ENCODE results near the gene MAPK6.

The MAPK6 gene

DNA sequence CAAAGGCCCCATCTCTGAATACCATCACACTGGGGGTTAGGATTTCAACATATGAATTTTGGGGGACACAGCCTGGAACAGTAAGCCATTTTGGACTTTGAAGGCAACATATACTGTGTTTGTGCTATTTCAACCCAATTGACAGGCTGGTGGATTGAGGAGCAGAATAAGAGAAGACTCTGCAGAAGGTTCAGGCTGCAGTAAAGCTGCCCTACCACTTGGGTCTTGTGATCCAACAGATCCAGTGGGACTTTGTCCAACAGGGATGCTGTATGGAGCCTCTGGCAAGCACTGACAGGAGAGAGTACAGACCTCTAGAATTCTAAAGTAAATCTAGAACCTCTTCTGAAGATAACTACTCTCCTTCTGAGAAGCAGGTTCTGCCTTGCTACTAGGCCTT, 94.7 kb downstream of the MAPK6 start (continued):
- TF ChIP-seq, protein P1, sequence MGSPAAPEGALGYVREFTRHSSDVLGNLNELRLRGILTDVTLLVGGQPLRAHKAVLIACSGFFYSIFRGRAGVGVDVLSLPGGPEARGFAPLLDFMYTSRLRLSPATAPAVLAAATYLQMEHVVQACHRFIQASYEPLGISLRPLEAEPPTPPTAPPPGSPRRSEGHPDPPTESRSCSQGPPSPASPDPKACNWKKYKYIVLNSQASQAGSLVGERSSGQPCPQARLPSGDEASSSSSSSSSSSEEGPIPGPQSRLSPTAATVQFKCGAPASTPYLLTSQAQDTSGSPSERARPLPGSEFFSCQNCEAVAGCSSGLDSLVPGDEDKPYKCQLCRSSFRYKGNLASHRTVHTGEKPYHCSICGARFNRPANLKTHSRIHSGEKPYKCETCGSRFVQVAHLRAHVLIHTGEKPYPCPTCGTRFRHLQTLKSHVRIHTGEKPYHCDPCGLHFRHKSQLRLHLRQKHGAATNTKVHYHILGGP (tag by site-specific recombination; IDR thresholded peaks at IDR 0.05), result no peak
- TF ChIP-seq ZNF174 (tag by site-specific recombination; IDR thresholded peaks at IDR 0.05) (no peak), PRDM1 (tag by site-specific recombination; IDR thresholded peaks at IDR 0.05) (no peak), GFI1B (tag by site-specific recombination; IDR thresholded peaks at IDR 0.05) (no peak)
- TF ChIP-seq, protein P2, sequence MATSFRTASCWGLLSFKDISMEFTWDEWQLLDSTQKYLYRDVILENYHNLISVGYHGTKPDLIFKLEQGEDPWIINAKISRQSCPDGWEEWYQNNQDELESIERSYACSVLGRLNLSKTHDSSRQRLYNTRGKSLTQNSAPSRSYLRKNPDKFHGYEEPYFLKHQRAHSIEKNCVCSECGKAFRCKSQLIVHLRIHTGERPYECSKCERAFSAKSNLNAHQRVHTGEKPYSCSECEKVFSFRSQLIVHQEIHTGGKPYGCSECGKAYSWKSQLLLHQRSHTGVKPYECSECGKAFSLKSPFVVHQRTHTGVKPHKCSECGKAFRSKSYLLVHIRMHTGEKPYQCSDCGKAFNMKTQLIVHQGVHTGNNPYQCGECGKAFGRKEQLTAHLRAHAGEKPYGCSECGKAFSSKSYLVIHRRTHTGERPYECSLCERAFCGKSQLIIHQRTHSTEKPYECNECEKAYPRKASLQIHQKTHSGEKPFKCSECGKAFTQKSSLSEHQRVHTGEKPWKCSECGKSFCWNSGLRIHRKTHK (tag by site-specific recombination; IDR thresholded peaks at IDR 0.05), result no peak

DNA sequence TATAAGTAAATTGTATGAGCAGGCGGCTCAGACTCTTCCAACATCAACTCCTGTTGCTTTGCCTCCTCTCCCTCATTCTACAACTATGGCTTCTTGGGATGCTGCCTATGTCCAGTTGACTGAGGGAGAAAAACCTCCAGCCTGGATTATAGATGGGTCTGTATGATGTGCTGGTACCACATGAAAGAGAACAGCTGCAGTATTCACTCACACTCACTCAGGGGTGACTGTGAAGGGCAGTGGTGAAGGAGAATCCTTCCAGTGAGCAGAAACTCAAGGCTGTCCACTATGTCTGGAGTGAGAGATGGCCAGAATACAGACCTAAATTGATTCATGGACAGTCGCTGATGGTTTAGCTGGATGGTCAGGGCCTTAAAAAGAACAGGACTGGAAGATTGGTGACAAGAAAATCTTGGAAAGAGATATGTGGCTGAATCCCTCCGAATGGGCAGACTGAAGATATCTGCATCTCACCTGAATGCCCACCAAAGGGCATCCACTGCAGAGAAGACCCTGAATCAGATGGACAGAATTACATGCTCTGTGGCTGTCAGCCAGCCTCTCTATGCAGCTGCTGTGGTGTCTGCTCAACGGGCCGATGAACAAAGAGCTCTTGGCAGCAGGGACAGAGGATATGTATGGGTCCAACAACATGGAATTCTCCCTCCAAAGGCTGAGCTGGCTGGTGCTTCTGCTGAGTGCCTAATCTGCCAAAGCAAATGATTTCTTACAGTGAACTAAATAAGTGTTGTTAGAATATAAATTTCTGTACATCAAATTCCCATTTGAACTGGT, 95.4 kb downstream of the MAPK6 start:
- Histone ChIP-seq H3K4me1 (ENCODE audit: control insufficient read depth, insufficient read depth, low read length) (no peaks in the 10 kb centered on the region), H3K9me3 (ENCODE audit: control insufficient read depth, insufficient read depth, low read depth, low read length) (no peaks in the 10 kb centered on the region), H3K36me3 (ENCODE audit: control insufficient read depth in 2 of 2, insufficient read depth in 1 of 2, low read length in 2 of 2) (no peaks in the 10 kb centered on the region), H3K27ac (ENCODE audit: extremely low read depth, low read depth, low read length) (no peak overlapping the region), H3K4me3 (ENCODE audit: low read depth, low read length) (no peak overlapping the region)
- TF ChIP-seq, protein P3, sequence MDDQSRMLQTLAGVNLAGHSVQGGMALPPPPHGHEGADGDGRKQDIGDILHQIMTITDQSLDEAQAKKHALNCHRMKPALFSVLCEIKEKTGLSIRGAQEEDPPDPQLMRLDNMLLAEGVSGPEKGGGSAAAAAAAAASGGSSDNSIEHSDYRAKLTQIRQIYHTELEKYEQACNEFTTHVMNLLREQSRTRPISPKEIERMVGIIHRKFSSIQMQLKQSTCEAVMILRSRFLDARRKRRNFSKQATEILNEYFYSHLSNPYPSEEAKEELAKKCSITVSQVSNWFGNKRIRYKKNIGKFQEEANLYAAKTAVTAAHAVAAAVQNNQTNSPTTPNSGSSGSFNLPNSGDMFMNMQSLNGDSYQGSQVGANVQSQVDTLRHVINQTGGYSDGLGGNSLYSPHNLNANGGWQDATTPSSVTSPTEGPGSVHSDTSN (CRISPR knock-in tag; IDR thresholded peaks at IDR 0.05), result no peak
- TF ChIP-seq ZNF48 (tag by site-specific recombination; IDR thresholded peaks at IDR 0.05) (no peak), ZNF514 (tag by site-specific recombination; IDR thresholded peaks at IDR 0.05) (no peak), ZNF629 (tag by site-specific recombination; IDR thresholded peaks at IDR 0.05) (no peak), ZNF585B (tag by site-specific recombination; IDR thresholded peaks at IDR 0.05) (no peak), ZNF16 (tag by site-specific recombination; IDR thresholded peaks at IDR 0.05; ENCODE audit: low read depth) (no peak), ZFHX2 (tag by site-specific recombination; conservative IDR thresholded peaks at IDR 0.05) (no peak), ZBTB21 (tag by site-specific recombination; IDR thresholded peaks at IDR 0.05) (no peak), KLF10 (tag by site-specific recombination; IDR thresholded peaks at IDR 0.05) (no peak), HOXC10 (CRISPR knock-in tag; IDR thresholded peaks at IDR 0.05) (no peak), ZNF621 (tag by site-specific recombination; IDR thresholded peaks at IDR 0.05) (no peak), HOXD13 (CRISPR knock-in tag; IDR thresholded peaks at IDR 0.05; ENCODE audit: borderline replicate concordance) (no peak)
- TF ChIP-seq, protein P4, sequence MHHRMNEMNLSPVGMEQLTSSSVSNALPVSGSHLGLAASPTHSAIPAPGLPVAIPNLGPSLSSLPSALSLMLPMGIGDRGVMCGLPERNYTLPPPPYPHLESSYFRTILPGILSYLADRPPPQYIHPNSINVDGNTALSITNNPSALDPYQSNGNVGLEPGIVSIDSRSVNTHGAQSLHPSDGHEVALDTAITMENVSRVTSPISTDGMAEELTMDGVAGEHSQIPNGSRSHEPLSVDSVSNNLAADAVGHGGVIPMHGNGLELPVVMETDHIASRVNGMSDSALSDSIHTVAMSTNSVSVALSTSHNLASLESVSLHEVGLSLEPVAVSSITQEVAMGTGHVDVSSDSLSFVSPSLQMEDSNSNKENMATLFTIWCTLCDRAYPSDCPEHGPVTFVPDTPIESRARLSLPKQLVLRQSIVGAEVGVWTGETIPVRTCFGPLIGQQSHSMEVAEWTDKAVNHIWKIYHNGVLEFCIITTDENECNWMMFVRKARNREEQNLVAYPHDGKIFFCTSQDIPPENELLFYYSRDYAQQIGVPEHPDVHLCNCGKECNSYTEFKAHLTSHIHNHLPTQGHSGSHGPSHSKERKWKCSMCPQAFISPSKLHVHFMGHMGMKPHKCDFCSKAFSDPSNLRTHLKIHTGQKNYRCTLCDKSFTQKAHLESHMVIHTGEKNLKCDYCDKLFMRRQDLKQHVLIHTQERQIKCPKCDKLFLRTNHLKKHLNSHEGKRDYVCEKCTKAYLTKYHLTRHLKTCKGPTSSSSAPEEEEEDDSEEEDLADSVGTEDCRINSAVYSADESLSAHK (tag by site-specific recombination; IDR thresholded peaks at IDR 0.05), result no peak
- TF ChIP-seq, protein P5, sequence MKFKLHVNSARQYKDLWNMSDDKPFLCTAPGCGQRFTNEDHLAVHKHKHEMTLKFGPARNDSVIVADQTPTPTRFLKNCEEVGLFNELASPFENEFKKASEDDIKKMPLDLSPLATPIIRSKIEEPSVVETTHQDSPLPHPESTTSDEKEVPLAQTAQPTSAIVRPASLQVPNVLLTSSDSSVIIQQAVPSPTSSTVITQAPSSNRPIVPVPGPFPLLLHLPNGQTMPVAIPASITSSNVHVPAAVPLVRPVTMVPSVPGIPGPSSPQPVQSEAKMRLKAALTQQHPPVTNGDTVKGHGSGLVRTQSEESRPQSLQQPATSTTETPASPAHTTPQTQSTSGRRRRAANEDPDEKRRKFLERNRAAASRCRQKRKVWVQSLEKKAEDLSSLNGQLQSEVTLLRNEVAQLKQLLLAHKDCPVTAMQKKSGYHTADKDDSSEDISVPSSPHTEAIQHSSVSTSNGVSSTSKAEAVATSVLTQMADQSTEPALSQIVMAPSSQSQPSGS (tag by site-specific recombination; IDR thresholded peaks at IDR 0.05; ENCODE audit: low read depth), result no peak
- TF ChIP-seq, protein P6, sequence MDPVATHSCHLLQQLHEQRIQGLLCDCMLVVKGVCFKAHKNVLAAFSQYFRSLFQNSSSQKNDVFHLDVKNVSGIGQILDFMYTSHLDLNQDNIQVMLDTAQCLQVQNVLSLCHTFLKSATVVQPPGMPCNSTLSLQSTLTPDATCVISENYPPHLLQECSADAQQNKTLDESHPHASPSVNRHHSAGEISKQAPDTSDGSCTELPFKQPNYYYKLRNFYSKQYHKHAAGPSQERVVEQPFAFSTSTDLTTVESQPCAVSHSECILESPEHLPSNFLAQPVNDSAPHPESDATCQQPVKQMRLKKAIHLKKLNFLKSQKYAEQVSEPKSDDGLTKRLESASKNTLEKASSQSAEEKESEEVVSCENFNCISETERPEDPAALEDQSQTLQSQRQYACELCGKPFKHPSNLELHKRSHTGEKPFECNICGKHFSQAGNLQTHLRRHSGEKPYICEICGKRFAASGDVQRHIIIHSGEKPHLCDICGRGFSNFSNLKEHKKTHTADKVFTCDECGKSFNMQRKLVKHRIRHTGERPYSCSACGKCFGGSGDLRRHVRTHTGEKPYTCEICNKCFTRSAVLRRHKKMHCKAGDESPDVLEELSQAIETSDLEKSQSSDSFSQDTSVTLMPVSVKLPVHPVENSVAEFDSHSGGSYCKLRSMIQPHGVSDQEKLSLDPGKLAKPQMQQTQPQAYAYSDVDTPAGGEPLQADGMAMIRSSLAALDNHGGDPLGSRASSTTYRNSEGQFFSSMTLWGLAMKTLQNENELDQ (tag by site-specific recombination; IDR thresholded peaks at IDR 0.05; ENCODE audit: low read depth), result no peak
- TF ChIP-seq, protein P7, sequence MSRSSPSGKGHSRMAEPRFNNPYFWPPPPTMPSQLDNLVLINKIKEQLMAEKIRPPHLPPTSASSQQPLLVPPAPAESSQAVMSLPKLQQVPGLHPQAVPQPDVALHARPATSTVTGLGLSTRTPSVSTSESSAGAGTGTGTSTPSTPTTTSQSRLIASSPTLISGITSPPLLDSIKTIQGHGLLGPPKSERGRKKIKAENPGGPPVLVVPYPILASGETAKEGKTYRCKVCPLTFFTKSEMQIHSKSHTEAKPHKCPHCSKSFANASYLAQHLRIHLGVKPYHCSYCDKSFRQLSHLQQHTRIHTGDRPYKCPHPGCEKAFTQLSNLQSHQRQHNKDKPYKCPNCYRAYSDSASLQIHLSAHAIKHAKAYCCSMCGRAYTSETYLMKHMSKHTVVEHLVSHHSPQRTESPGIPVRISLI (tag by site-specific recombination; IDR thresholded peaks at IDR 0.05), result no peak
- TF ChIP-seq, protein P8, sequence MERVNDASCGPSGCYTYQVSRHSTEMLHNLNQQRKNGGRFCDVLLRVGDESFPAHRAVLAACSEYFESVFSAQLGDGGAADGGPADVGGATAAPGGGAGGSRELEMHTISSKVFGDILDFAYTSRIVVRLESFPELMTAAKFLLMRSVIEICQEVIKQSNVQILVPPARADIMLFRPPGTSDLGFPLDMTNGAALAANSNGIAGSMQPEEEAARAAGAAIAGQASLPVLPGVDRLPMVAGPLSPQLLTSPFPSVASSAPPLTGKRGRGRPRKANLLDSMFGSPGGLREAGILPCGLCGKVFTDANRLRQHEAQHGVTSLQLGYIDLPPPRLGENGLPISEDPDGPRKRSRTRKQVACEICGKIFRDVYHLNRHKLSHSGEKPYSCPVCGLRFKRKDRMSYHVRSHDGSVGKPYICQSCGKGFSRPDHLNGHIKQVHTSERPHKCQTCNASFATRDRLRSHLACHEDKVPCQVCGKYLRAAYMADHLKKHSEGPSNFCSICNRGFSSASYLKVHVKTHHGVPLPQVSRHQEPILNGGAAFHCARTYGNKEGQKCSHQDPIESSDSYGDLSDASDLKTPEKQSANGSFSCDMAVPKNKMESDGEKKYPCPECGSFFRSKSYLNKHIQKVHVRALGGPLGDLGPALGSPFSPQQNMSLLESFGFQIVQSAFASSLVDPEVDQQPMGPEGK (tag by site-specific recombination; IDR thresholded peaks at IDR 0.05), result no peak
- ChIA-PET CTCF (interaction anchor here (0.7 to 1.3 kb wide), 3 partner anchors 24 to 94 kb away, joined by 3 to 4 read pairs (median 3); no protein-coding TSS in a partner anchor), POLR2A (interaction anchor here (0.6 kb wide), 1 partner anchor 99 kb away, joined by 5 read pairs; no protein-coding TSS in a partner anchor)
